ENCODE measurements around the gene P4HA2.

GRCh38 chr5:132215329-132215728 lies 12.3 kb downstream of the P4HA2 start:
- TF ChIP-seq CTCF (optimal IDR thresholded peaks at IDR 0.05 in 1 of 3, IDR thresholded peaks at IDR 0.05 in 1 of 3, conservative IDR thresholded peaks at IDR 0.05 in 1 of 3; ENCODE audit: extremely low read depth in 1 of 3, insufficient read depth in 2 of 3, low read length in 3 of 3) (no peak), EZH2 (IDR thresholded peaks at IDR 0.05; ENCODE audit: low read length) (no peak)
